ENCODE results near the gene TMEM245.
"Not testable (repeated sequence)": the region's sequence is repeated elsewhere in the genome, so short reads cannot be mapped to it uniquely, and the experiment has no call there.

The TMEM245 gene

GRCh38 chr9:108973895-108974294 lies 145.9 kb downstream of the TMEM245 start:
- DNase-seq: no peak

GRCh38 chr9:108972626-108973209 lies 147.0 kb downstream of the TMEM245 start:
- DNase-seq: no peak

- DNase-seq: no peak
These were observed 147.6 kb downstream of the TMEM245 start for GRCh38 chr9:108972186-108972585.

GRCh38 chr9:108971392-108971791 lies 148.4 kb downstream of the TMEM245 start:
- not testable (repeated sequence) for DNase-seq

GRCh38 chr9:108967916-108968315 lies 151.8 kb downstream of the TMEM245 start:
- DNase-seq: no peak
